ENCODE results near the gene GJD4. TPM values are rescaled to one million over a fixed set of nuclear protein-coding genes. Genes with fewer than 3 reads are reported as not detected.
A peak's percentile ranks its signal among the peaks of the same experiment; 100 is the strongest.

The GJD4 gene
- total and polyA plus RNA-seq, 10 donors: 0.03 to 0.10 TPM; not detected in 8

- intact Hi-C loops (cut with DNase I; ENCODE audit: low total_unique reads): loop anchor here (5.0 to 10.0 kb wide), 2 partner anchors 1137 to 1245 kb away; no protein-coding TSS in a partner anchor
Measured at GRCh38 chr10:35639728-35640401, 34.7 kb downstream of the GJD4 start.

GRCh38 chr10:35640474-35640873 is 35.3 kb downstream of the GJD4 start:
- DNase-seq: peak; percentile 87
- WGBS, 5 donors: 0 to 5% (median 2%) methylated on average over 7 to 53 of the region's 53 CpGs

More at GRCh38 chr10:35639728-35640401, 34.7 kb downstream of the GJD4 start:
- peak; percentile 79 for DNase-seq
- peaks cover 0 to 91% (median 22%) of the 10 kb centered on the region in 7 donors for H3K27me3 ChIP-seq (replicated peaks in 1 of 7)
- H3K27ac ChIP-seq: peak overlapping the region in 3 of 8 donors; percentile 52 to 65 (median 54)
- WGBS, 5 donors: 6 to 25% (median 8%) methylated on average over 25 to 83 of the region's 83 CpGs
- peaks cover 11 to 83% (median 58%) of the 10 kb centered on the region in 6 donors for H3K4me1 ChIP-seq
- peak overlapping the region; percentile 23 to 94 (median 68) for H3K4me3 ChIP-seq
- H3K36me3 ChIP-seq: no peaks in the 10 kb centered on the region
- H3K9me3 ChIP-seq: no peaks in the 10 kb centered on the region
- no peak for TF ChIP-seq POLR2A (IDR thresholded peaks at IDR 0.05)
- TF ChIP-seq CTCF (IDR thresholded peaks at IDR 0.05 in 8 of 11, conservative IDR thresholded peaks at IDR 0.05 in 3 of 11): no peak
- TF ChIP-seq POLR2AphosphoS5 (IDR thresholded peaks at IDR 0.05): no peak

DNA sequence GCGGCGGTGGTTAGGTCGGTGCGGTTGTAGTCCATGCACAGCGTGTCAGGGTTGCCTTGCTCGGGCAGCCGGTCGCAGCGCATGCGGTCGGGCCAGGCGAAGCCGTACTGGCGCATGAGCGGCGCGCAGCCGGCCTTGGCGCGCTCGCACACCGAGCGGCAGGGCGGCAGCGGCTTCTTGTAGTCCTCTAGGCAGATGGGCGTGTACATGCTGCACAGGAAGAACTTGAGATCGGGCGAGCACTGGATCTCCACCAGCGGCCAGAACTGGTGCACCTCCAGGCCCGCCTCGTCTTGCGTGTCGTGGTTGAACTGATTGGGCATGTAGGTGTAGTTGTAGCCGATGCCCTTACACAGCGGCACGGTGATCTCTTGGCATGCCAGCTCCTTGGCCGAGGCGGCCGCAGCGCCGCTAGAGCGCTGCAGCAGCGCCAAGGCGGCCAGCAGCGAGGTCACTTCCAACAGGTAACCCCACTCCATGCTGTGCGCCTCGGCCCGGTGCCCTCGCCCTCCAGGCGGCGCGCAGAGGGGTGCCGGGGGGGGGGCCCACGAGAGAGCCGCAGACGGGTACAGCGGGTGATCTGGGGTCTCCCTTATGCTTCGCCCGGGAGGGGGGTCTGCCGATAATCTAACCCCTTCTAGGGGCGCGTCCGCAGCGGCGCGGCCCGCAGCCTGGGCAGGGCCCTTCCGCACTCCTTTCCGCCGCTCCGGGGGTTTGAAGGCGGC is 36.0 kb downstream of the GJD4 start:
- peak overlapping the region; percentile 51 to 90 (median 84) for H3K27ac ChIP-seq
- 0 to 1% (median 0%) methylated on average over 50 to 72 of the region's 72 CpGs; no CpG with 5 or more reads in 1 of the 5 donors for whole genome bisulfite sequencing, 5 donors
- intact Hi-C loops (cut with DNase I; ENCODE audit: low total_unique reads): no loop called here
- peak overlapping the region; percentile 66 to 94 (median 86) for H3K4me3 ChIP-seq
- no peaks in the 10 kb centered on the region for H3K36me3 ChIP-seq
- TF ChIP-seq POLR2A (IDR thresholded peaks at IDR 0.05) (no peak), CTCF (IDR thresholded peaks at IDR 0.05 in 8 of 11, conservative IDR thresholded peaks at IDR 0.05 in 3 of 11) (no peak), POLR2AphosphoS5 (IDR thresholded peaks at IDR 0.05) (peak in 2 of 3 donors; percentile 61 to 65)
- H3K4me1 ChIP-seq: peaks cover 11 to 73% (median 51%) of the 10 kb centered on the region in 6 donors
- H3K27me3 ChIP-seq (replicated peaks in 1 of 7): peaks cover 0 to 83% (median 22%) of the 10 kb centered on the region in 7 donors
- DNase-seq: peak; percentile 85
- no peaks in the 10 kb centered on the region for H3K9me3 ChIP-seq

More at GRCh38 chr10:35640474-35640873, 35.3 kb downstream of the GJD4 start:
- Histone ChIP-seq H3K27me3 (replicated peaks in 1 of 7) (peaks cover 0 to 86% (median 22%) of the 10 kb centered on the region in 7 donors), H3K36me3 (no peaks in the 10 kb centered on the region), H3K4me1 (peaks cover 11 to 79% (median 55%) of the 10 kb centered on the region in 6 donors), H3K27ac (peak overlapping the region in 5 of 8 donors; percentile 52 to 84 (median 61)), H3K4me3 (peak overlapping the region in 7 of 8 donors; percentile 40 to 94 (median 85)), H3K9me3 (no peaks in the 10 kb centered on the region)
- intact Hi-C loops (cut with DNase I; ENCODE audit: low total_unique reads): no loop called here
- TF ChIP-seq CTCF (IDR thresholded peaks at IDR 0.05 in 8 of 11, conservative IDR thresholded peaks at IDR 0.05 in 3 of 11) (peak in 6 of 11 experiments; percentile 39 to 68 (median 57)), POLR2AphosphoS5 (IDR thresholded peaks at IDR 0.05) (no peak)
